GM23248 (cell line): Measurements from ENCODE around the gene CEACAM3.

Source experiments
- EZH2 ChIP-seq: fragments of 200-600 bp; sonication (generic); IDR thresholded peaks from 2 replicates; pipeline ENCODE4 v1.6.1; 2018; ENCODE audit warnings: antibody characterized with exemption, mild to moderate bottlenecking; ENCODE audit not compliant: insufficient read depth, poor library complexity, severe bottlenecking
- EZH2phosphoT487 ChIP-seq: fragments of 200-600 bp; sonication (generic); IDR thresholded peaks from 2 replicates; pipeline ENCODE4 v1.6.1; 2018; ENCODE audit warnings: antibody characterized with exemption, moderate library complexity, mild to moderate bottlenecking, low read depth; ENCODE audit not compliant: insufficient read depth

GRCh38 chr19:41793414-41793727 is 3.0 kb upstream of the CEACAM3 start:
- TF ChIP-seq EZH2 = no peak
- no peak for TF ChIP-seq EZH2phosphoT487
